NCI-H446 treated with DMSO at 0.1 percent for 48 hours (cell line): ENCODE data around the gene PDZK1IP1.

Source experiments
- DNase-seq: peaks from one replicate; lab custom pipeline; 2025; lab: John Stamatoyannopoulos, UW

The PDZK1IP1 gene

DNA sequence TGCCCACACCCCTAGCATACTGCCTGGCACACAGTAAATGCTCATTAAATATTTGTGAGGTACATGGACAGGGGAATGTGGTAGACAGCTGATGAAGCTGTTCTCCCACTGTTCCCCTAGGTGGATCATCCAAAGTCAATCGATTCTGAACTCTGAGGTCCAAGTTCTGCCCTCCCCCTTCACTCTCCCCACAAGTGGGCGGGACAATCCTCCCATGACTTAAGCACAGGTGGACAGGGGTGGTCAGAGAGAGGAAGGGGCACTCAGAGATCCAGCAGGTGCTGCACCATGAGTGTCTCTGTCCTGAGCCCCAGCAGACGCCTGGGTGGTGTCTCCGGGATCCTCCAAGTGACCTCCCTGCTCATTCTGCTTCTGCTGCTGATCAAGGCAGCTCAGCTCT, 52.6 kb downstream of the PDZK1IP1 start, which contains the start of gene CYP4A22:
TSS of gene CYP4A22 (plus strand) at position 244 of the 400 bp plus-strand sequence. CDS start at position 289, 45 bp downstream.
- DNase-seq, result no peak
